Pulmonary artery endothelial cell (primary cell): Measurements from ENCODE around the gene ENO3. TPM values are rescaled to one million over a fixed set of nuclear protein-coding genes. Genes with fewer than 3 reads are reported as not detected.

Source experiments
- total RNA-seq: library from RNA; depleted of rRNA; stranded (reverse); fragments of >200 nt; gene quantifications from 2 replicates; pipeline ENCODE4 v1.2.3, GENCODE V29; 2014

The ENO3 gene
- total RNA-seq, 1 donor from 2014 or later, result 1.6 TPM

Other genes with a start within 250 kb of the ENO3 start
- 16.0 and 27.6 TPM in 2 replicates for gene PELP1, start 247.0 kb upstream of the ENO3 start, total RNA-seq
- gene ARRB2, start 240.5 kb upstream of the ENO3 start, total RNA-seq, result 7.7 and 8.7 TPM in 2 replicates
- 9.4 and 12.5 TPM in 2 replicates for gene MED11, start 219.7 kb upstream of the ENO3 start, total RNA-seq
- gene ZMYND15, start 211.3 kb upstream of the ENO3 start, total RNA-seq, result 0.07 and 0.11 TPM in 2 replicates
- gene CXCL16, start 211.2 kb upstream of the ENO3 start, total RNA-seq, result 2.4 and 7.4 TPM in 2 replicates
- gene TM4SF5, start 179.2 kb upstream of the ENO3 start, total RNA-seq, result not detected in 2 replicates
- gene VMO1, start 164.8 kb upstream of the ENO3 start, total RNA-seq, result 0.32 and 0.40 TPM in 2 replicates
- gene GLTPD2, start 162.2 kb upstream of the ENO3 start, total RNA-seq, result not detected in 2 replicates
- gene PSMB6, start 155.0 kb upstream of the ENO3 start, total RNA-seq, result 225 and 243 TPM in 2 replicates
- 25.6 and 32.3 TPM in 2 replicates for gene PLD2, start 144.0 kb upstream of the ENO3 start, total RNA-seq
- 26.2 and 30.8 TPM in 2 replicates for gene MINK1, start 117.8 kb upstream of the ENO3 start, total RNA-seq
- gene C17orf107, start 51.6 kb upstream of the ENO3 start, total RNA-seq, result 0.71 and 0.92 TPM in 2 replicates
- gene CHRNE, start 48.0 kb upstream of the ENO3 start, total RNA-seq, result 0.53 and 3.2 TPM in 2 replicates
- not detected in 2 replicates for gene GP1BA, start 18.8 kb upstream of the ENO3 start, total RNA-seq
- gene SLC25A11, start 11.1 kb upstream of the ENO3 start, total RNA-seq, result 61.6 and 71.2 TPM in 2 replicates
- gene RNF167, start 10.9 kb upstream of the ENO3 start, total RNA-seq, result 14.8 and 15.2 TPM in 2 replicates
- 518 and 651 TPM in 2 replicates for gene PFN1, start 2.6 kb upstream of the ENO3 start, total RNA-seq
- 58.8 and 65.3 TPM in 2 replicates for gene SPAG7, start 16.7 kb downstream of the ENO3 start, total RNA-seq
- gene CAMTA2, start 36.6 kb downstream of the ENO3 start, total RNA-seq, result 4.3 and 4.5 TPM in 2 replicates
- 0.13 and 0.28 TPM in 2 replicates for gene INCA1, start 46.4 kb downstream of the ENO3 start, total RNA-seq
- gene KIF1C, start 46.8 kb downstream of the ENO3 start, total RNA-seq, result 94.7 and 113 TPM in 2 replicates
- 0.07 TPM in 2 replicates for gene SLC52A1, start 84.3 kb downstream of the ENO3 start, total RNA-seq
- 1.1 and 1.9 TPM in 2 replicates for gene ZFP3, start 127.3 kb downstream of the ENO3 start, total RNA-seq
- 6.3 and 7.6 TPM in 2 replicates for gene ZNF232, start 160.8 kb downstream of the ENO3 start, total RNA-seq
- not detected in 2 replicates for gene USP6, start 164.9 kb downstream of the ENO3 start, total RNA-seq
- 2.0 and 4.9 TPM in 2 replicates for gene ZNF594, start 240.7 kb downstream of the ENO3 start, total RNA-seq